GM21360 (cell line): ENCODE data around the gene HIGD1C.
"Not testable (repeated sequence)": the region's sequence is repeated elsewhere in the genome, so short reads cannot be mapped to it uniquely, and the experiment has no call there.

ENCODE experiments used
- ATAC-seq: cut with Tn5 transposase; IDR thresholded peaks from one replicate; pipeline ENCODE4 v1.9.1; 2021; ENCODE audit warnings: mild to moderate bottlenecking, moderate library complexity; ENCODE audit not compliant: unreplicated experiment

HIGD1C gene

GRCh38 chr12:50933459-50934124 is 18.8 kb upstream of the HIGD1C start:
- no peak for ATAC-seq

- no peak for ATAC-seq
Observed at GRCh38 chr12:50934371-50934851, 17.9 kb upstream of the HIGD1C start.

- ATAC-seq: no peak
Observed at GRCh38 chr12:50934981-50935807, 17.1 kb upstream of the HIGD1C start.

GRCh38 chr12:50936821-50937530 is 15.4 kb upstream of the HIGD1C start:
- ATAC-seq: no peak

GRCh38 chr12:50937653-50938052 is 14.7 kb upstream of the HIGD1C start:
- ATAC-seq: no peak

- ATAC-seq: no peak
Observed at GRCh38 chr12:50947933-50948626, 4.3 kb upstream of the HIGD1C start.

- no peak for ATAC-seq
Observed at GRCh38 chr12:50948798-50949197, 3.5 kb upstream of the HIGD1C start.

- no peak for ATAC-seq
Observed at GRCh38 chr12:50949801-50950302, 2.5 kb upstream of the HIGD1C start.

GRCh38 chr12:50951112-50951511 is 1.2 kb upstream of the HIGD1C start:
- ATAC-seq: no peak

- no peak for ATAC-seq
Observed at GRCh38 chr12:50953047-50953446, 703 bp downstream of the HIGD1C start.

GRCh38 chr12:50954789-50955188 is 2.4 kb downstream of the HIGD1C start:
- not testable (repeated sequence) for ATAC-seq

- no peak for ATAC-seq
Observed at GRCh38 chr12:50955288-50955687, 2.9 kb downstream of the HIGD1C start.

GRCh38 chr12:50955697-50956096 is 3.4 kb downstream of the HIGD1C start:
- no peak for ATAC-seq

GRCh38 chr12:50960130-50960529 is 7.8 kb downstream of the HIGD1C start:
- no peak for ATAC-seq

GRCh38 chr12:50961708-50962107 is 9.4 kb downstream of the HIGD1C start:
- ATAC-seq: no peak

- no peak for ATAC-seq
Observed at GRCh38 chr12:50964432-50964831, 12.1 kb downstream of the HIGD1C start.

GRCh38 chr12:50971946-50972345 is 19.6 kb downstream of the HIGD1C start:
- ATAC-seq: no peak

- ATAC-seq: no peak
Observed at GRCh38 chr12:50979369-50980052, 27.2 kb downstream of the HIGD1C start.

- ATAC-seq: no peak
Observed at GRCh38 chr12:50980545-50980944, 28.2 kb downstream of the HIGD1C start.
